22Rv1 (cell line): ENCODE data around the gene LOXL1.

Source experiments
- CTCF ChIP-seq: fragments of 450-650 bp; IDR thresholded peaks from 2 replicates; pipeline ENCODE4 v1.5.1; 2017; ENCODE audit warnings: mild to moderate bottlenecking
- ZFX ChIP-seq: fragments of 450-650 bp; IDR thresholded peaks from 2 replicates; pipeline ENCODE4 v1.6.1; 2017; ENCODE audit warnings: antibody characterized with exemption, borderline replicate concordance

DNA sequence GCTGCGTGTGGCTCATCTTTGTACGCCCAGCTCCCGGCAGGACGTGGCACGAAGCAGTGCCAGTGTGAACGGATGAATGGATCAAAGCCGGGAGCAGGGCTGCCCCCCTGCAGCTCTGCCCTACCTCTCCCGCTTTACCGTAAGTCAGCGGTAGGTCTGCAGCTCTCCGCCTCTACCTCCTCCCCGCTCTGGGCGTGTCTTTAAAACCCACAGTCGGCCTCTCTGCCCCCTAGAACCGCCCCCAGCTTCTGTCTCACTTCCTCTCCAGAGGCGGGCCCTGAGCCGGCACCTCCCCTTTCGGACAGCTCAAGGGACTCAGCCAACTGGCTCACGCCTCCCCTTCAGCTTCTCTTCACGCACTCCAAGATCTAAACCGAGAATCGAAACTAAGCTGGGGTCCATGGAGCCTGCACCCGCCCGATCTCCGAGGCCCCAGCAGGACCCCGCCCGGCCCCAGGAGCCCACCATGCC lies 68.2 kb downstream of the LOXL1 start, which contains the start of gene PML:
- no peak for TF ChIP-seq CTCF
- TF ChIP-seq ZFX = no peak
